ENCODE results near the gene COL4A2.

DNA sequence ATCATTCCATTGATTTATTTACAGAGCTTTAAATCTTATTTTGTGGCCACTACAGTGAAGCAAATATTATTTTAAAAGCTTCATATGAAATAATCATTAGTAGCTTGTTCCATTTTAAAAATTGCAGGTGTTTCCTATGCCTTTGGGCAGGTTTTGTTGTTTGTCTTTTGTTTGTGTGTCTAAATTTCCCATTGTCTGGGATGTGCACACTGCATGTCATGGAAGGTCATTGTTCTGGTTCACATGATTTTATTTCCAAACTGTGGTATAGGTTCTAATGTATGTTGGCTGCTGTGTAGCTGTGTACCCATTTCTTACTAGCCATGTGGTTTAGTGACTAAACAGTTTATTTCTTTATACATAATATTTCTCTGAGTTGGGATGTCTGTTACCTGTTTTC is 65.6 kb downstream of the COL4A2 start:
- TF ChIP-seq YY1 (IDR thresholded peaks at IDR 0.05; ENCODE audit: insufficient read depth, insufficient read length) = no peak
- TF ChIP-seq SUZ12 (IDR thresholded peaks at IDR 0.05; ENCODE audit: extremely low read depth, insufficient read depth, insufficient read length) = no peak
